WTC11 (cell line): ENCODE results near the gene GPR156.

ENCODE experiments used
- TF ChIP-seq, protein P1 (sequence below): sonication (generic); formaldehyde crosslinking; IDR thresholded peaks from 2 replicates; pipeline ENCODE4 v1.8.1; 2023; ENCODE audit warnings: mild to moderate bottlenecking, moderate library complexity, missing genetic modification reagents
- TF ChIP-seq, protein P2 (sequence below): fragments of 200-600 bp; IDR thresholded peaks from 2 replicates; pipeline ENCODE4 v1.8.0; 2022; ENCODE audit warnings: antibody characterized with exemption
- TF ChIP-seq, protein P3 (sequence below): sonication (generic); formaldehyde crosslinking; IDR thresholded peaks from 2 replicates; pipeline ENCODE4 v1.8.0; 2022; ENCODE audit warnings: mild to moderate bottlenecking, missing genetic modification reagents

DNA sequence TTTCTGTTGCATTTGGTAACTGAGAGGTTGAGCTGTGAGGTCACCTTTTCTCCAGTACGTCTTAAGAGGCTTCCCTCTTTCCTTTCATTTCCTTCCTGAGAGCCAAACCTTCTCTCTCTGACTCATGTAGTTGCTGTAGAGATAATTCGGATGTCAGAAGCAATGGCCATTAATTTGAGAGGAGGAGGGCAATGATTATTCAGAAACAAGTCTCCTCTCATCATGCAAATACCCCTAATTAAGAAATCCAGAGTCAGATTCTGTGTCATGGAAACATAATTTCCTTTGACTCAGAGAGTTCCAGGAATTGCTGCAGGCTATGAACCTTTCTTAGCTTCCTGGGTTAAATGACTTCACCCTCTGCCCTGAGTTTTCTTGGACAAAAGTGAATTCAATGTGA, 131.7 kb downstream of the GPR156 start:
- TF ChIP-seq, protein P1, sequence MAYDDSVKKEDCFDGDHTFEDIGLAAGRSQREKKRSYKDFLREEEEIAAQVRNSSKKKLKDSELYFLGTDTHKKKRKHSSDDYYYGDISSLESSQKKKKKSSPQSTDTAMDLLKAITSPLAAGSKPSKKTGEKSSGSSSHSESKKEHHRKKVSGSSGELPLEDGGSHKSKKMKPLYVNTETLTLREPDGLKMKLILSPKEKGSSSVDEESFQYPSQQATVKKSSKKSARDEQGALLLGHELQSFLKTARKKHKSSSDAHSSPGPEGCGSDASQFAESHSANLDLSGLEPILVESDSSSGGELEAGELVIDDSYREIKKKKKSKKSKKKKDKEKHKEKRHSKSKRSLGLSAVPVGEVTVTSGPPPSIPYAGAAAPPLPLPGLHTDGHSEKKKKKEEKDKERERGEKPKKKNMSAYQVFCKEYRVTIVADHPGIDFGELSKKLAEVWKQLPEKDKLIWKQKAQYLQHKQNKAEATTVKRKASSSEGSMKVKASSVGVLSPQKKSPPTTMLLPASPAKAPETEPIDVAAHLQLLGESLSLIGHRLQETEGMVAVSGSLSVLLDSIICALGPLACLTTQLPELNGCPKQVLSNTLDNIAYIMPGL = no peak
- TF ChIP-seq, protein P2, sequence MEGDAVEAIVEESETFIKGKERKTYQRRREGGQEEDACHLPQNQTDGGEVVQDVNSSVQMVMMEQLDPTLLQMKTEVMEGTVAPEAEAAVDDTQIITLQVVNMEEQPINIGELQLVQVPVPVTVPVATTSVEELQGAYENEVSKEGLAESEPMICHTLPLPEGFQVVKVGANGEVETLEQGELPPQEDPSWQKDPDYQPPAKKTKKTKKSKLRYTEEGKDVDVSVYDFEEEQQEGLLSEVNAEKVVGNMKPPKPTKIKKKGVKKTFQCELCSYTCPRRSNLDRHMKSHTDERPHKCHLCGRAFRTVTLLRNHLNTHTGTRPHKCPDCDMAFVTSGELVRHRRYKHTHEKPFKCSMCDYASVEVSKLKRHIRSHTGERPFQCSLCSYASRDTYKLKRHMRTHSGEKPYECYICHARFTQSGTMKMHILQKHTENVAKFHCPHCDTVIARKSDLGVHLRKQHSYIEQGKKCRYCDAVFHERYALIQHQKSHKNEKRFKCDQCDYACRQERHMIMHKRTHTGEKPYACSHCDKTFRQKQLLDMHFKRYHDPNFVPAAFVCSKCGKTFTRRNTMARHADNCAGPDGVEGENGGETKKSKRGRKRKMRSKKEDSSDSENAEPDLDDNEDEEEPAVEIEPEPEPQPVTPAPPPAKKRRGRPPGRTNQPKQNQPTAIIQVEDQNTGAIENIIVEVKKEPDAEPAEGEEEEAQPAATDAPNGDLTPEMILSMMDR = no peak
- TF ChIP-seq, protein P3, sequence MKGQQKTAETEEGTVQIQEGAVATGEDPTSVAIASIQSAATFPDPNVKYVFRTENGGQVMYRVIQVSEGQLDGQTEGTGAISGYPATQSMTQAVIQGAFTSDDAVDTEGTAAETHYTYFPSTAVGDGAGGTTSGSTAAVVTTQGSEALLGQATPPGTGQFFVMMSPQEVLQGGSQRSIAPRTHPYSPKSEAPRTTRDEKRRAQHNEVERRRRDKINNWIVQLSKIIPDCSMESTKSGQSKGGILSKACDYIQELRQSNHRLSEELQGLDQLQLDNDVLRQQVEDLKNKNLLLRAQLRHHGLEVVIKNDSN (CRISPR knock-in tag) = no peak
